Measurements from ENCODE around the gene POT1. TPM values are rescaled to one million over a fixed set of nuclear protein-coding genes. Genes with fewer than 3 reads are reported as not detected.

Gene POT1
- polyA plus RNA-seq, 1 donor (not counting 4 experiments of a cell fraction or from before 2014, with no cell fraction given) = 36.6 TPM

- Histone ChIP-seq H3K4me3 (ENCODE audit: control insufficient read depth in 2 of 3, extremely low read depth in 1 of 3, insufficient read depth in 2 of 3, low read depth in 1 of 3, low read length in 3 of 3) (no peak overlapping the region), H2AFZ (ENCODE audit: control insufficient read depth, low read length) (no peak overlapping the region), H3K9ac (ENCODE audit: control insufficient read depth, extremely low read depth, insufficient read depth, low read length) (no peak overlapping the region), H3K9me3 (ENCODE audit: control insufficient read depth, low read depth, low read length) (no peaks in the 10 kb centered on the region), H4K20me1 (ENCODE audit: control insufficient read depth, extremely low read depth, insufficient read depth, low read length) (no peaks in the 10 kb centered on the region), H3K4me2 (ENCODE audit: control insufficient read depth, extremely low read depth, insufficient read depth, low read depth, low read length) (no peak overlapping the region), H3K27me3 (ENCODE audit: control insufficient read depth, extremely low read depth, insufficient read depth, low read length) (no peaks in the 10 kb centered on the region), H3K36me3 (ENCODE audit: control insufficient read depth in 2 of 2, extremely low read depth in 1 of 2, insufficient read depth in 2 of 2, low read length in 2 of 2) (no peaks in the 10 kb centered on the region), H3K4me1 (ENCODE audit: control insufficient read depth, extremely low read depth, insufficient read depth, low read length) (peaks cover 2% of the 10 kb centered on the region), H3K9me1 (ENCODE audit: control insufficient read depth, extremely low read depth, insufficient read depth, low read length) (peaks cover 2% of the 10 kb centered on the region), H3K27ac (ENCODE audit: control insufficient read depth, insufficient read depth, low read length) (no peak overlapping the region), H3K79me2 (ENCODE audit: control insufficient read depth, insufficient read depth, low read length) (no peaks in the 10 kb centered on the region)
- TF ChIP-seq EZH2 (IDR thresholded peaks at IDR 0.05; ENCODE audit: low read length) (no peak), CTCF (optimal IDR thresholded peaks at IDR 0.05 in 1 of 3, IDR thresholded peaks at IDR 0.05 in 1 of 3, conservative IDR thresholded peaks at IDR 0.05 in 1 of 3; ENCODE audit: extremely low read depth in 1 of 3, insufficient read depth in 2 of 3, low read length in 3 of 3) (no peak)
- dilution Hi-C loops (cut with MboI; ENCODE audit: extremely low pct_ligation_motif_present, low sequenced_read_pairs) = loop anchor here (25.0 kb wide), 1 partner anchor 611 kb away; no protein-coding TSS in a partner anchor
- FAIRE-seq (no peak), DNase-seq (ENCODE audit: low read depth, low spot score) (no peak)
Observed at GRCh38 chr7:124773339-124773738, 156.3 kb downstream of the POT1 start.

Other genes starting within 250 kb of the POT1 start
- 0.28 to 0.91 TPM (median 0.58 TPM) in 3 replicates for gene GPR37, start 164.0 kb downstream of the POT1 start, polyA plus RNA-seq

Data from keratinocyte (primary cell).